SH-SY5Y (cell line): Measurements from ENCODE around the gene SEPTIN11.

Experiments
- GATA2 ChIP-seq: IDR thresholded peaks from 2 replicates; pipeline ENCODE4 v1.6.1; 2011; ENCODE audit warnings: mild to moderate bottlenecking, low read depth, low read length
- GATA3 ChIP-seq: IDR thresholded peaks from 2 replicates; pipeline ENCODE4 v1.6.1; 2011; ENCODE audit warnings: low read depth, mild to moderate bottlenecking, low read length, moderate library complexity

DNA sequence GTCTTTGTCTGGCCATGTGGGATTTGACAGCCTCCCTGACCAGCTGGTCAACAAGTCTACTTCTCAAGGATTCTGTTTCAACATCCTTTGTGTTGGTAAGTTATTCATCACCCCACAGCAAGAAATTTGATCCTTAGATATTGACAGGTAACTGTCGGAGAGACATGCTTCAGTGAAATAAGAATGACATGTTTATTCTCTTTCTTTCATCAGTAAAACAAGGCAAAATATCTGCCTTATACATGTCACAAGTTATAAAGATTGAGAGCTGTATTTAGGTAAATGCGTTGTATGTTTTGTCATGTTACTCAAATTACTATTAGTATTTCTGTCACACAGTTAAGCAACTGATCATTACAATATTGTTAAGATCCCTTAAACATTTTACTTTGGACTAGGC, 46.9 kb downstream of the SEPTIN11 start:
- TF ChIP-seq GATA2 (no peak), GATA3 (no peak)
